ENCODE measurements around the gene KRT72.

- TF ChIP-seq, protein P1, sequence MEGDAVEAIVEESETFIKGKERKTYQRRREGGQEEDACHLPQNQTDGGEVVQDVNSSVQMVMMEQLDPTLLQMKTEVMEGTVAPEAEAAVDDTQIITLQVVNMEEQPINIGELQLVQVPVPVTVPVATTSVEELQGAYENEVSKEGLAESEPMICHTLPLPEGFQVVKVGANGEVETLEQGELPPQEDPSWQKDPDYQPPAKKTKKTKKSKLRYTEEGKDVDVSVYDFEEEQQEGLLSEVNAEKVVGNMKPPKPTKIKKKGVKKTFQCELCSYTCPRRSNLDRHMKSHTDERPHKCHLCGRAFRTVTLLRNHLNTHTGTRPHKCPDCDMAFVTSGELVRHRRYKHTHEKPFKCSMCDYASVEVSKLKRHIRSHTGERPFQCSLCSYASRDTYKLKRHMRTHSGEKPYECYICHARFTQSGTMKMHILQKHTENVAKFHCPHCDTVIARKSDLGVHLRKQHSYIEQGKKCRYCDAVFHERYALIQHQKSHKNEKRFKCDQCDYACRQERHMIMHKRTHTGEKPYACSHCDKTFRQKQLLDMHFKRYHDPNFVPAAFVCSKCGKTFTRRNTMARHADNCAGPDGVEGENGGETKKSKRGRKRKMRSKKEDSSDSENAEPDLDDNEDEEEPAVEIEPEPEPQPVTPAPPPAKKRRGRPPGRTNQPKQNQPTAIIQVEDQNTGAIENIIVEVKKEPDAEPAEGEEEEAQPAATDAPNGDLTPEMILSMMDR (conservative IDR thresholded peaks at IDR 0.05; ENCODE audit: low read length): no peak
- TF ChIP-seq EZH2phosphoT487 (IDR thresholded peaks at IDR 0.05; ENCODE audit: borderline replicate concordance): no peak
These were observed 21.1 kb upstream of the KRT72 start for GRCh38 chr12:52622349-52622748.

Data from Loucy (cell line).